ENCODE data around the gene CMIP.

- TF ChIP-seq HCFC1 (IDR thresholded peaks at IDR 0.05; ENCODE audit: low read length) (no peak), CHD1 (IDR thresholded peaks at IDR 0.05; ENCODE audit: low read depth, low read length) (no peak), RBBP5 (conservative IDR thresholded peaks at IDR 0.05) (no peak), CHD2 (IDR thresholded peaks at IDR 0.05; ENCODE audit: borderline replicate concordance, low read depth, low read length) (no peak), JUNB (IDR thresholded peaks at IDR 0.05) (no peak), TCF7 (IDR thresholded peaks at IDR 0.05; ENCODE audit: borderline replicate concordance) (no peak), POLR2AphosphoS5 (IDR thresholded peaks at IDR 0.05; ENCODE audit: low read length) (no peak), CREB1 (IDR thresholded peaks at IDR 0.05; ENCODE audit: low read depth) (no peak)
- TF ChIP-seq, protein P1, sequence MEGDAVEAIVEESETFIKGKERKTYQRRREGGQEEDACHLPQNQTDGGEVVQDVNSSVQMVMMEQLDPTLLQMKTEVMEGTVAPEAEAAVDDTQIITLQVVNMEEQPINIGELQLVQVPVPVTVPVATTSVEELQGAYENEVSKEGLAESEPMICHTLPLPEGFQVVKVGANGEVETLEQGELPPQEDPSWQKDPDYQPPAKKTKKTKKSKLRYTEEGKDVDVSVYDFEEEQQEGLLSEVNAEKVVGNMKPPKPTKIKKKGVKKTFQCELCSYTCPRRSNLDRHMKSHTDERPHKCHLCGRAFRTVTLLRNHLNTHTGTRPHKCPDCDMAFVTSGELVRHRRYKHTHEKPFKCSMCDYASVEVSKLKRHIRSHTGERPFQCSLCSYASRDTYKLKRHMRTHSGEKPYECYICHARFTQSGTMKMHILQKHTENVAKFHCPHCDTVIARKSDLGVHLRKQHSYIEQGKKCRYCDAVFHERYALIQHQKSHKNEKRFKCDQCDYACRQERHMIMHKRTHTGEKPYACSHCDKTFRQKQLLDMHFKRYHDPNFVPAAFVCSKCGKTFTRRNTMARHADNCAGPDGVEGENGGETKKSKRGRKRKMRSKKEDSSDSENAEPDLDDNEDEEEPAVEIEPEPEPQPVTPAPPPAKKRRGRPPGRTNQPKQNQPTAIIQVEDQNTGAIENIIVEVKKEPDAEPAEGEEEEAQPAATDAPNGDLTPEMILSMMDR (IDR thresholded peaks at IDR 0.05 in 2 of 3, conservative IDR thresholded peaks at IDR 0.05 in 1 of 3; ENCODE audit: control insufficient read depth in 2 of 3, extremely low read depth in 1 of 3, insufficient read depth in 1 of 3, low read depth in 3 of 3, low read length in 3 of 3), result no peak
Observed at GRCh38 chr16:81530814-81531213, 86.2 kb downstream of the CMIP start.

All from GM12878 (cell line).